ENCODE results near the gene ZNF791. TPM values are rescaled to one million over a fixed set of nuclear protein-coding genes. Genes with fewer than 3 reads are reported as not detected.
"Not testable (repeated sequence)": the region's sequence is repeated elsewhere in the genome, so short reads cannot be mapped to it uniquely, and the experiment has no call there.

The ZNF791 gene
- total RNA-seq, 1 donor from 2014 or later = 17.9 TPM

GRCh38 chr19:12668346-12668745 is 57.6 kb downstream of the ZNF791 start:
- DNase-seq = no peak

DNA sequence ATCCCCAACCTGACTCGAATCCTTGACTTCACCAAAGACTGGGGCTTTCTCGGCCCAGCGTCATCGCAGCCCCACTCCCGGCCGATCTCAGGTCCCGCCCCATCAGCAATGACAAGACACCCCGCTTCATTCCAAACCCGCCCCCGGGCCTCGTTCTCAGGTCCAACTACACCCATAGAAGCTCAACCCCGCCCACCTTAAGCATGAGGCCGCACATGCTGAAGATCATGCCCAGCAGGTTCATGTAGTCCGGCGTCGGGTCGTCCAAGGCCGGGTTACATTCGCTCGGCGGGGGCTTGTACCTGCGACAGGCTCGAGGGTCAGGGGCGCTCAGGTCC is 58.2 kb downstream of the ZNF791 start:
- peak; percentile 62 for DNase-seq

GRCh38 chr19:12669270-12670158 is 58.8 kb downstream of the ZNF791 start:
- DNase-seq = peak; percentile 90

DNA sequence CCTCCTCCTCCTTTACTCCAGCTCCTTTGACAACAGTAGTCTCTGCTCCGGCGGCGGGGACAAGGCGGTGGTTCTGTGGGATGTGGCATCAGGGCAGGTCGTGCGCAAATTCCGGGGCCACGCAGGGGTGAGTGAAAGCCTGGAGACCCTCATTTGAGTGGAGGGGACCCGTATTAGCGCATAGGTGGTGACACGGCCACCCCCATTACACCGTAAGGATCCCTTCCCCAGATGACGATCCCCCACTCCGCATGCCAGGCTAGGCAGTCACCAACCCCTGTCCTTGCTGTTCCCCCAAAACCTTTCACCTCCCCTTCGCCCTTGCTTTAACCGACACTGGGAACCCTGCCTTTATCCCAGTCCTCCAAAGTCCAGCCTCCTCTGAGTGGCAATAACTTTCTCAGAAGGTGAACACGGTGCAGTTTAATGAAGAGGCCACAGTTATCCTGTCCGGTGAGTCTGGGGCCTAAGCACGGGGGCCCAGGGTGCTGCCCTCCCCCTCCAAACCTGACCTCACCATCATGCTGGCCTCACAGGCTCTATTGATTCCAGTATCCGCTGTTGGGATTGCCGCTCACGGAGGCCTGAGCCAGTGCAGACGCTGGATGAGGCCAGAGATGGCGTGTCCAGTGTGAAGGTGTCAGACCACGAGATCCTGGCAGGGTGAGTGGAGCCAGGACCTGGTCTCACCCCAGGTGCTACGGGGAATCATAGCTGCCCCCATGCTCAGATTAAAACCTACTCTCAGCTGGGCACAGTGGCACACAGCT is 59.6 kb downstream of the ZNF791 start:
- DNase-seq = no peak

DNA sequence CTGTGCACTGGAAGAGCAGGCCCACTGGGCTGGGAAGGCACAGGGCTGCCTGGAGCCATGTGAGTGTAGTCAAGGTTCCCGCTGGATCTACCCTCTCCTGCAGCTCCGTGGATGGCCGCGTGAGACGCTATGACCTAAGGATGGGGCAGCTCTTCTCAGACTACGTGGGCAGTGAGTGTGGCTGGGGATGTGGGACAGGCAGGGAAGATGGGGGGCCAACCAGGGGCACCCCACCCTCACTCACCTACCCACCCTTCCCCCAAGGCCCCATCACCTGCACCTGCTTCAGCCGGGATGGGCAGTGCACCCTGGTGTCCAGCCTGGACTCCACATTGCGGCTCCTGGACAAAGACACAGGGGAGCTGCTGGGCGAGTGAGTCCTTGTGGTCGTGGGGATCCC is 62.0 kb downstream of the ZNF791 start:
- DNase-seq = no peak

DNA sequence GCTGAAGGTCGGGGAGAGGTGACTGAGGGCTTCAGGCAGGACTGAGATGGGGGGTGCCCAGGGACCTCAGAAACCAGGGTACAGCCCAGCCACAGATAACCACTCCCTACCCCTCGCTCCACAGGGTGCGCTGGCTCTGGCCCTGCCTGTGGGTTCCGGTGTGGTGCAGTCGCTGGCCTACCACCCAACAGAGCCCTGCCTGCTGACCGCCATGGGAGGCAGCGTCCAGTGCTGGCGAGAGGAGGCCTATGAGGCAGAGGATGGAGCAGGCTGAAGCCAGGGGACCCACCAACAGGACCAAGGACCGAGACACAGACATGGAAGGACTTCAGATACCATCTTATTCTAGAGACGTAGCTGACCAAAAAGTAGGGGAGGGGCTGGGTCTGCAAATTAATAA is 64.7 kb downstream of the ZNF791 start:
- no peak for DNase-seq

DNA sequence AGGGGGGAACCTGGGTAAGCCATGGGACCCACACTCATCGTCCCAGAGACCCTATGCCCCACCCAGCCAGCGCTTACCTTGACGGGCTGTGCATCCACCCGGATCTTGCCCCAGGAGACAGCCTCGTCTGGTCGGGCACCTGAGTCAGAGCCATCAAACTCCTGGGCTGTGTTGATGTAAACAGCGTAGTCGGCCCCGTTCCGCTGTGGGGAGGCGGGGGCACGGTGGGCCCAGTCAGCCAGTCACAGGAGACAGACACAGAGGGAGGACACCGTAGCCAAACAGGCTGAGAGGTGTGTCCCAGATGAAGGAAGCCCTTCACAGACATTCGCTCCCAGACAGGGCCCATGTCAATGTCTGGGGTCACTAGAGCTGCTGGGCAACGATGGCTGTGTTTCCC is 65.2 kb downstream of the ZNF791 start:
- no peak for DNase-seq

DNA sequence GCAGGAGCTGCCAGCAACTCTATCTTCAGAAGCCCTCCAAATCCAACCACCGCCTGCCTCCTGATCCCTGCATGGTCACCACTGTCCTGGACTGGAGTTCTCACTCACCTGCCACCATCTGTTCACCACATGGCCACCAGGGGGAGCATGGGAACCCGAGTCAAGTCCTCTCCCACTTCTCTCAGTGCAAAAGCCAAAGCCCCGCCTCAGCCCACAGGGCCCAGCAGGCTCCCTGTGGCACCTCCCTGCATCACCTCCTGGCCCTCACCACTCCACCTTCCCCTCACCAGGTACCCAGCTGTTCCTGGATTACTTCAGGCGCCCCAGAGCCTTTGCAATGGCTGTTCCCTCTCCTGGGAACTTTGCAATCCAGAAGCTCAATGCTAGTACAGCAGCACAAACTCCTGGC is 65.7 kb downstream of the ZNF791 start:
- peak; percentile 90 for DNase-seq

DNA sequence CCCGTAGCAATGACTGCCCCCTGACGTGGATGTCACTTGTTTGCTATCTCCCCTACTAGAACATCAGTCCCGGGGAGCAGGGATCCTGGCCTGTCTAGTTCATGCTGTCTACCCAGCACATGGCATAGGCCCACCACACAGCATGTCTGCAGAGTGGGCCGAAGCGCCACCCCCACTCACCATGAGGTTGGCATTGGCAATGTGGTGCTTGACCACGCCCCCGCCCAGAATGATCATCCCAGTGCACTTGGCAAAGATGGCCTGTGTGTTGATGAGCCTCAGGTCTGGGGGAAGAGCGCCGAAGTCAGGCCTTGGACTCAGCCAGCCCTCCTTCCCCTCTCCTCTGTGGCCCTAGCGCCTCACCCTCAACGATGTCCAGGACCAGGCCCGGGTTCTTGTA is 66.2 kb downstream of the ZNF791 start:
- no peak for DNase-seq

DNA sequence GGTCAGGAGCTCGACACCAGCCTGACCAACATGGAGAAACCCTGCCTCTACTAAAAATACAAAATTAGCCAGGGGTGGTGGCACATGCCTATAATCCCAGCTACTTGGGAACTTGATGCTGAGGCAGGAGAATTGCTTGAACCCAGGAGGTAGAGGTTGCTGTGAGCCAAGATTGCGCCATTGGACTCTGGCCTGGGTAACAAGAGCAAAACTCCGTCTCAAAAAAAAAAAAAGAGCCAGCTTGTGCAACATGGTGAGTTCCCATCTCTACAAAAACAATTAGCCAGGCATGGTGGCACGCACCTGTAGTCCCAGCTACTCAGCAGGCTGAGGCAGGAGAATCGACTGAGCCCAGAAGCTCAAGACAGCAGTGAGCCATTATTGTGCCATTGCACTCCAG is 67.3 kb downstream of the ZNF791 start:
- DNase-seq = not testable (repeated sequence)

DNA sequence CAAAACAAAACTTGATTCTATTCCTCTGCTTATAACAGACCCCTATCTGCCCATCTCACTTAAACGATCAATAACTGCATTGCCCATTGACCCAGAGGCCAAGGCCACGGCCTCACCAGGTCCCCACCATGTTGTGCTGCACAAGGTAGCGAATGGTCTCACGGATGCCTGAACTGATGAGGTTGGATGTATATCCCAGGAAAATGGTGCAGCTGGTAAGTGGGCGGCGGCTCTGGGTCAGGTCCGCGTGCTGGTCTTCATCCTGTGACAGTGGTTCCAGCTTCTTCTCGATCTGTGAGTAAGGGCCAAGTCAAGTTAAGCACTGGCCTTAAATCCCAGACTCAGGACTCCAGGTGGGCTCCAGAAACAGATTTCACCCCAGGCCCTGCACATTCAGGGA is 69.3 kb downstream of the ZNF791 start:
- no peak for DNase-seq

DNA sequence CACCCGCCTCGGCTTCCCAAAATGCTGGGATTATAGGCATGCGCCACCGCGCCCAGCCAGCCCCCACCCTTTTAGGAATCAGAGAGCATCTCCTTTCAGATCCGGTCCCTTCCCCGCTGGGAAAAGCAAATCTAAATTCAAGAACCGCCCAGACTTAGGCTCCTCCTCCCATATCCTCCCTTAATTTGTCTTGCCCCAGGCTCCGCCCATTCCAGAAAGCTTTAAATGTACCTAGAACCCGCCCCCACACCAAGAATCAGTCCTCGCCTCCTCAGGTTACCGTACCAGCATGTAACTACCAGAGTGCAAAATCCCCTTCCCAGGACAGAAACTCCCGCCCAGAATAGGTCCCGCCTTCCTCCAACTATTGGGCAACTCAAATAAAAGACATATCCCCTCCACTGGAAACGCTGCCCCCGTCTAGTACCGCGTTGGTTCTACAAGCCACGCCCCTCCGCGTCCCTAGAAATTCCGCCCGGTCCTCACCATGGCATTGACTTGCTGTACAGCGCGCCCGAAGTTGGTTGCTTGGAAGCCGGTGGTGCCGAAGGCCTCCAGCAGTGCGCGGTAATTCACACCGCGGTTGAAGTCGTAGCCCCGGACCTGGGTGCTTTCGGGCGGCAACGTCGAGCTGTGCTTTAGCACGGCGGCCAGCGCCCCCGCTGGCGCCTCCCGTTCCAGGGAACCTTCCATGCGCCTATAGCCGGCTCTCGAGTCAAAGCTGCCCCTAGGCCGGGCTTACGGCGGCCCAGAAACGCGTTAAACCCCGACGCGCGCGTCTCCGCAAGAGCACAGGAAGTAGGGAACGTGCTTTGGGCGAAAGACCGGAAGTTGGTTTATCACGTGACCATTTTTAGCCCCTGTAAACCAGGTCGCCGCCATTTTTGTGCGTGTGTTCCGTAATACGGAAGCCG is 70.6 kb downstream of the ZNF791 start, which contains the start of gene DHPS:
TSS of gene DHPS (minus strand) at position 807 of the 914 bp plus-strand sequence. CDS start at position 693, 114 bp downstream.
- DNase-seq = peak; percentile 99

Other genes with a start within 250 kb of the ZNF791 start
- gene ZNF442, start 245.2 kb upstream of the ZNF791 start, total RNA-seq = 2.7 and 4.3 TPM in 2 replicates
- gene ZNF799, start 209.6 kb upstream of the ZNF791 start, total RNA-seq = 6.1 and 12.1 TPM in 2 replicates
- 6.2 and 9.5 TPM in 2 replicates for gene ZNF443, start 169.9 kb upstream of the ZNF791 start, total RNA-seq
- 3.5 and 5.8 TPM in 2 replicates for gene ZNF709, start 126.1 kb upstream of the ZNF791 start, total RNA-seq
- 8.4 and 13.3 TPM in 2 replicates for gene ZNF564, start 59.4 kb upstream of the ZNF791 start, total RNA-seq
- 10.2 and 13.1 TPM in 2 replicates for gene ZNF490, start 107 bp upstream of the ZNF791 start, total RNA-seq
- gene MAN2B1, start 55.8 kb downstream of the ZNF791 start, total RNA-seq = 59.7 and 66.4 TPM in 2 replicates
- 6.3 and 8.3 TPM in 2 replicates for gene WDR83, start 55.9 kb downstream of the ZNF791 start, total RNA-seq
- 52.9 and 53.0 TPM in 2 replicates for gene DHPS, start 71.0 kb downstream of the ZNF791 start, total RNA-seq
- gene GNG14, start 77.1 kb downstream of the ZNF791 start, total RNA-seq = not detected in 2 replicates
- gene FBXW9, start 85.7 kb downstream of the ZNF791 start, total RNA-seq = 5.8 and 8.0 TPM in 2 replicates
- 25.7 and 31.4 TPM in 2 replicates for gene TNPO2, start 113.0 kb downstream of the ZNF791 start, total RNA-seq
- 106 and 139 TPM in 2 replicates for gene TRIR, start 123.8 kb downstream of the ZNF791 start, total RNA-seq
- 66.9 and 78.6 TPM in 2 replicates for gene GET3, start 126.6 kb downstream of the ZNF791 start, total RNA-seq
- gene BEST2, start 140.9 kb downstream of the ZNF791 start, total RNA-seq = not detected in 2 replicates
- 12.1 and 14.8 TPM in 2 replicates for gene HOOK2, start 164.6 kb downstream of the ZNF791 start, total RNA-seq
- 61.1 and 151 TPM in 2 replicates for gene JUNB, start 180.6 kb downstream of the ZNF791 start, total RNA-seq
- 214 and 278 TPM in 2 replicates for gene PRDX2, start 190.9 kb downstream of the ZNF791 start, total RNA-seq
- 0.23 TPM in 1 of 2 replicates, not detected in the other for gene THSD8, start 191.1 kb downstream of the ZNF791 start, total RNA-seq
- gene RNASEH2A, start 195.7 kb downstream of the ZNF791 start, total RNA-seq = 19.6 and 45.6 TPM in 2 replicates
- not detected in 2 replicates for gene RTBDN, start 223.7 kb downstream of the ZNF791 start, total RNA-seq
- 0.17 and 0.51 TPM in 2 replicates for gene MAST1, start 227.6 kb downstream of the ZNF791 start, total RNA-seq